ENCODE measurements around the gene PAM16.
"Not testable (repeated sequence)": the region's sequence is repeated elsewhere in the genome, so short reads cannot be mapped to it uniquely, and the experiment has no call there.

The PAM16 gene

DNA sequence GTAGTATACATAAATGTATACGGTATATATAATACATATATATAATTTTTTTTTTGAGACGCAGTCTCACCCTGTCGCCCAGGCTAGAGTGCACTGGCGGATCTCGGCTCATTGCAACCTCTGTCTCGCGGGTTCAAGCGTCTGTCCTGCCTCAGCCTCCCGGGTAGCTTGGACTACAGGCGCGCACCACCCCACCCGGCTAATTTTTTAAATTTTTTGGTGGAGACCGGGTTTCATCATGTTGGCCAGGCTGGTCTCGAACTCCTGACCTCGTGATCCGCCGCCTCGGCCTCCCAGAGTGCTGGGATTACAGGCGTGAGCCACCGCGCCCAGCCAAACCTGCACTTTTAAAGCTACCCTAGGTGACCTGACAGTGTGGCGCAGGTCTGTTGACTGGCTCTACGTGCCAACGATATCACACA lies 745 bp downstream of the PAM16 start:
- no peak for DNase-seq

DNA sequence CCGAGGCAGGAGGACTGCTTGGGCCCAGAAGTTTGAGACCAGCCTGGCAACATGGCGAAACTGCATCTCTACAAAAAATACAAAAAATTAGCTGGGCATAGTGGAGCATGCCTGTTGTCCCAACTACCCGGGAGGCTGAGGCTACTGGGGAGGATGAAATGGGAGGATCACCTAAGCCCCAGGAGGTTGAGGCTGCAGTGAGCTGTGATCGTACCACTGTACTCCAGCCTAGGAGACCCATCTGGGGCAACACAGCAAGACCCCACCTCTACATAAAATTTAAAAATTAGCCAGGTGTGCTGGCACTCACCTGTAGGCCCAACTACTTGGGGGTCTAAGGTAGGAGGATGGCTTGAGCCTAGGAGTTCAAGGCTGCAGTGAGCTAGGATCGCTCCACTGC lies 1.8 kb downstream of the PAM16 start:
- no peak for DNase-seq

DNA sequence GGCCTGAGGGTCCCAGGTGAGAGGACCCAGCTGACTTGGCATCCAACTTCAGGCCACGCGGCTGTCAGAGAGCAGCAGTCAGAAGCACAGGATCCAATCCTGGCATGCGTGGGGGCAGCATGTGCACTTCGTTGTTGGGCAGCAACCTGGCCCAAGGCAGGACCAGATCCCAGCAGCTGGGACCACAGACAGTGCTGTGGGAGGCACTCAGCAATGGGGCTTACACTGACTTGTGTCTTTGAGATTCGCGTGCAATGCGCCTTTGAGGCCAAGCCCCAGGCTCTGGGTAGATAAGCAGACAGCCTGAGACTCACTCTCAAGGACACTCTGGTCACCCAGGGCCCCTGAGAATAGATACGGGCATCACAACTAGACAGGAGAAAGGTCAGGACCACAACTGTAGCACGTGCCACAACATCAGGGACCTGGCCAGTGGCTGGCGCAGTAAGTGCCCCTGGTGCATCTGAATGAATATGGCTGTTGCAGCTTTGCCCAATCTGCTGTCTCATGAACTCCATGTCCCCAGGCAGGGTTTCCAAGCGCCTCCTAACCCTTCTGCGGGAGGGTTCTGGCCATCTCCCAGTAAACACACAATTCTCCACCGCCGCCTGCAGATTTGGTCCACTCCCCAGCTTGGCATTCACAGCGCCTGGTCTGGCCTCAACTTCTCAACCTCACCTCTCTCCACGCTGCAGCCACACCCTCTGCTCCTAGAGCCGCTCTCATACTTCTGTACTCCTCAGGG lies 3.2 kb downstream of the PAM16 start:
- DNase-seq, result no peak

- no peak for DNase-seq
Observed at GRCh38 chr16:4347010-4347409, 4.1 kb downstream of the PAM16 start.

DNA sequence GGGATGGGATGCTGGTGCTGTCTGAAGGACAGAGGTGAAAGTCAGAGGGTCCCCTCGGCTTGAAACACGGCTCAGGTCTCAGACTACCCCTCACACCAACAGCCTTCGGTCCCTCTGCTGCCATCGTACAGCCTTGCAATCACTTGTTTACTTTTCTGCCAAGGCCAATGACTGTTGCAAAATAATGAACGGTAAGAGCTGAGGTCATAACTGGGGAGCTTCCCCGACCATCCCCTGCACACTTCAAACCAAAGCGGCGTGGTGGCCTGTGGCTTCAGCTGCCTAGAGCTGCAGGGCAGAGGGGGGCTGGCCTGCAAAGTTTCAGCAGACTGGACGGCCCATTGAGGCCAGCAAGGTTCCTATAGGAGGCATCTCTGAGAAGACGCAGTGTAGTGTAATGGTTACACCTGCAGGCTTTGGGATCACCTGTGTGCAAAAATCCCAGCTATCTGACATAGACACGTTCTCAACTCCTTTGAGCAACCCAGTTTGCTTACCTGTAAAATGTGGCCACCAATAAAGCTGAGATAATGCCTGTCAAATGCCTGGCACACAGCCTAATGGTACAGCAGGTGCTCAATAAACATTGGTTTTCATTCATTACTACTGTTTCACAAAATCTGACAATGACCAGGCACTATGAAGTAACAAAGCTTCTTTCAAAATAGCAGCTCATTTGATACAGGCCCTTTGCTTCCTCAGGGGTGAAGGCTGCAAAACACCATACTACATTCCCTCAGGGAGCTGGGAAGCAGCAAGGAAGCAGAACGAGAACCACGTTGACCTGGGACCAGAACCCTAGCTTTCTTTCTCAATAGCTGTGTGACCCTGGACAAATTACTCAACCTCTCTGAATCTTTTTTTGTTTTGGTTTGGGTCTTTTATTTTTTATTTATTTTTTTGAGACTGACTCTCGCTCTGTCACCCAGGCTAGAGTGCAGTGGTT lies 5.0 kb downstream of the PAM16 start:
- no peak for DNase-seq

DNA sequence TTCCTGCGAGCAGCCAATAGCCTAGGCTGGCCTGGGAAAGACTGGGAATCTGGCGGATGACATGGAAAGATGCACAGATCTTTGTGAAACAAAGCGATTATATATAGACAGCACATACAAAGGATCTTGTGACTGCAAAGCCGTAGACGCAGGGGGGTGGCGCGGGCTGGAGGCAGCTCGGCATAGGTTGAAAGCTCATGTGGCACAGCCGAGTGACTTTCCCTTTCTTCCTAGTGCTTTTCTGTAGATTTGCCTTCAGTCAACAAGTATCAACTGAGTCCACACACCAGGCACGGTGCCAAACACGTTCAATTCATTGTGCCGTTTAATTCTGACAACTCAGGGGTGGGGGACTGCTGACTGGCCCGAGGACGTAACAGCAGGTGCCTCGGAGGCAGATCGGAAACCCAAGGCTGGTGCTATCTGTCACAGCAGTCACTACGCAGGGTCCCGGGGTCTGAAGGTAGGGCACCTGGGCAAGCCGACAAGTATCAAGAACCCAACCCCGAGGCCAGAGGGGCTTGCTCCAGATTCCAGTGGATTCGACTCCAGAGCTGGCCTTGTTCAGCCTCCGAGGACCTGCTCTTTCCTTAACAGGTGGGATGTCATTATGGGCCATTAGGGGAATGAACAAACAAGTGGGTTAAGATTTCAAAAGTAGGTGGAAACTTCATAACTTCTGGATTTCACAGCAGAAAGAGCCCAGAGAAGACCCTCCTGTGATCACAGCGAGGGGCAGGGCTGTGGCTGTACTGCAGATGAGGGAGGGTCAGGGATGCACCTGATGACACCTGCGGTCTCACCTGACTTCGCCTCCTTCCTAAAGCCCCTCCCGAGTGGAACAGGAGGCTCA lies 5.9 kb downstream of the PAM16 start:
- no peak for DNase-seq

DNA sequence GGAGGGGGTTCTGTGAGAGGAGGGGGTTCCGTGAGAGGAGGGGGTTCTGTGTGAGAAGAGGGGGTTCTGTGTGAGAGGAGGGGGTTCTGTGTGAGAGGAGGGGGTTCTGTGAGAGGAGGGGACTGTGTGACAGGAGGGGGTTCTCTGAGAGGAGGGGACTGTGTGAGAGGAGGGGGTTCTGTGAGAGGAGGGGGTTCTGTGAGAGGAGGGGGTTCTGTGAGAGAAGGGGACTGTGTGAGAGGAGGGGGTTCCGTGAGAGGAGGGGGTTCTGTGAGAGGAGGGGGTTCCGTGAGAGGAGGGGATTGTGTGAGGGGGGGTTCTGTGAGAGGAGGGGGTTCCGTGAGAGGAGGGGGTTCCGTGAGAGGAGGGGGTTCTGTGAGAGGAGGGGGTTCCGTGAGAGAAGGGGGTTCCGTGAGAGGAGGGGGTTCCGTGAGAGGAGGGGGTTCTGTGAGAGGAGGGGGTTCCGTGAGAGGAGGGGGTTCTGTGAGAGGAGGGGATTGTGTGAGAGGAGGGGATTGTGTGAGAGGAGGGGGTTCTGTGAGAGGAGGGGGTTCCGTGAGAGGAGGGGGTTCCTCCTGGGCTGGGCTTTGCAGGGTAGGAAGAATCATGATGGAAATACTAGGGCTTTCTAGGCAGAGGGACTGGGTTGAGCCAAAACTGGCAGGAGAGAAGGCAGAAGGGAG lies 6.7 kb downstream of the PAM16 start:
- DNase-seq, result not testable (repeated sequence)

- no peak for DNase-seq
Observed at GRCh38 chr16:4342866-4343744, 8.0 kb downstream of the PAM16 start.

GRCh38 chr16:4341250-4341649 lies 9.9 kb downstream of the PAM16 start:
- no peak for DNase-seq

DNA sequence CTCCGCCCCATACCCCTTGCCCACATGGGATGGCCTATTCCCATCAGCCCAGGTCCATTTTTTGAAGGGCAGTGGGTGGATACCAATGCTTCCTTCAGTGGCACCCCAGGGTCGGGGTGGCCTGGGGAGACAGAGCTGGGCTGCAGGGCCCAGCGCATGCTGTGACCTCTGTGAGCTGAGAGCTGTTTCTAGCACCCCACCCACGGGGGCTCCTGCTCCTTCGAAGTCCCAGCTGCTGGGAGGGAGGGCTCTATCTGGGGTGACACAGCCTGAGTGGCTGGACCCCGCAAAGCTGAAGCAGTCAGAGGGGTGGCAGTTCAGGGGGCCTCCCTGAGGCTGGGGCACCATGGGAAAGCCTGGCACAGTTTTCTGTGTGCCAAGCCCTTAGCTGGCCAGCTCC lies 10.7 kb downstream of the PAM16 start:
- DNase-seq, result no peak

DNA sequence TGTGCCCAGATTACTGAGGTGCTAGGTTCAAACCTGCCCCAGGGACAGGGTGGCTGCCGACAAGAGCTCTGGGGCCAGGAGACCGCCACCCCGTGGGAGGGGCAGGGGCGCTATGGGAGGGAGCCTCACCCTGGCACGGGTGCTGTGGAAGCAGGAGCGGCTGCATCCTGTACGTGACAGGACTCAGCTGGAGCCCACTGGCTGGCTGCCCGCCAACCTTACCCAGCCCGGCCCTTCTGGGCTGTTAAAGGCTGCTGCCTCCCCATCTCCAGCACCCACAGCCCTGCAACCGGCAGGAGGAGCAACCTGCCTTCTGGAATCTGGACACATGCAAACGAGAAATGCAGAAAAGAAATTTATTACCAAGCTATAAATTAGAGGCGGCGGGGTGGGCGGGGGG lies 11.2 kb downstream of the PAM16 start:
- DNase-seq, result no peak

- DNase-seq, result no peak
Observed at GRCh38 chr16:4339455-4339854, 11.7 kb downstream of the PAM16 start.

DNA sequence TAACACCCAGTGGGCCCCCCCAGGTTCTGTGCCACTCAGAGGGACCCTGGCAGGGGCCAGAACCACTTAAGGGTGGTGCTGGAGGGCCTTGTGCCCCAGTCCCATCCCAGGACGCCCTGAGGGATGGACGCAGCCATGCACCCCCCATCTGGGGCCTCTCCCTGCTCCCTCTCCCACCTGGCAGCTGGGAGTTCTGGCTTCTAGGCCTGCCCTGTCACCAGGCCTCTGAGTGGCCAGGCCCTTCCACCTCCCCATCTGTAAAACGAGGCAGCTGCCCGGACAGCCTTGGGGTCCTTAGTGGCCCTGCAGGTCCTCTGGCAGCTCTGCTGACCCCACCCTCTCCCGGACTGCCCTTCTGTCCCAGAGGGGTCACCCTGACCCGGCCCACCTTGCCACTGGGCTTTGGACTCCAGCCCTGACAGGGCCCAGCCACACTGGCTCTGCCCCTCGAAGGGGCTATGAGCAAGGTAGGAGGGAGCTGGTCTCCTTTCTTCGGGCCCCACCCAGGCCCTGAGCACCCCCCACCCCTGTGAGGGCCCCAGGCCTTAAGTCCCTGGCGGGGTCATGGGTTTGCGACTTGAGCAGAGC lies 12.3 kb downstream of the PAM16 start:
- no peak for DNase-seq

- no peak for DNase-seq
Observed at GRCh38 chr16:4338125-4338582, 13.0 kb downstream of the PAM16 start.

DNA sequence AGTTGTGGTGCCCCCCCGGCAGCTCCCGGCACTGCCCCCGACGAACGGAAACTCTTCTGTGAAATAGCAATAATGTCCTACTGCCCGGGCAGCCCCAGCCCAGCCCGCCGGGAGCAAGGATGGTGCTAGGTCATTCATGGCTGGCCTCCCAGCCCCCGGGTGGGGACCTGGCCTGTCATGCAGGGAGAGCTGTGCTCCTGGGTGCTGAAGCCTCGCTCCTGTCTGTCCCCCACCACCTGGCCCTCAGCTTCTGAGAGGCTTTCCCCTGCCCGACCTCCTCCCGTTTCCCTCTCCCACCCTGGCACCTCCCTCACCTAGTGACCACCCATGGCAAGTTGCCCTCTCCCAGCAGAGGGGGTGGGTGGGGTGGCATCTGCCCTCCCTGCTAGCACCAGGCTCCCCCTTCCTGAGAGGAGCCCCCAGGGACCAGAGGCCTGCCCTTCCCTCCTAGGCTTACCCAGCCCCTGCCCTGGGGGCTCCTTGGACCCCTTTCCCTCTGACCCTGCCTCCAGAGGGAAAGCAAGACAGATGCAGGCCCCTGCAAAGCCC lies 13.5 kb downstream of the PAM16 start:
- no peak for DNase-seq

DNA sequence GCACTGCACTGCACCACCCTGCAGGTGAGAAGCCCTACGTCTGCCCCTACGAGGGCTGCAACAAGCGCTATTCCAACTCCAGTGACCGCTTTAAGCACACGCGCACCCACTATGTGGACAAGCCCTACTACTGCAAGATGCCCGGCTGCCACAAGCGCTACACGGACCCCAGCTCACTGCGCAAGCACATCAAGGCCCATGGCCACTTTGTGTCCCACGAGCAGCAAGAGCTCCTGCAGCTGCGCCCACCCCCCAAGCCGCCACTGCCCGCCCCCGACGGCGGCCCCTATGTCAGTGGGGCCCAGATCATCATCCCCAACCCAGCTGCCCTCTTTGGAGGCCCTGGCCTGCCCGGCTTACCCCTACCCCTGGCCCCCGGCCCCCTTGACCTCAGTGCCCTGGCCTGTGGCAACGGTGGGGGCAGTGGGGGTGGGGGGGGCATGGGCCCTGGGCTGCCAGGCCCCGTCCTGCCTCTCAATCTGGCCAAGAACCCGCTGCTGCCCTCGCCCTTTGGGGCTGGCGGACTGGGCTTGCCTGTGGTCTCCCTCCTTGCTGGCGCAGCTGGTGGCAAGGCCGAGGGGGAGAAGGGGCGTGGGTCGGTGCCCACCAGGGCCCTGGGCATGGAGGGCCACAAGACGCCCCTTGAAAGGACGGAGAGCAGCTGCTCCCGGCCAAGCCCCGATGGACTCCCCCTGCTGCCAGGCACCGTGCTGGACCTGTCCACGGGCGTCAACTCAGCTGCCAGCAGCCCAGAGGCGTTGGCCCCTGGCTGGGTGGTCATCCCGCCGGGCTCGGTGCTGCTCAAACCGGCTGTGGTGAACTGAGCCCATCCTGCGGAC lies 14.2 kb downstream of the PAM16 start:
- DNase-seq, result no peak

GRCh38 chr16:4334724-4335495 lies 16.2 kb downstream of the PAM16 start:
- no peak for DNase-seq

DNA sequence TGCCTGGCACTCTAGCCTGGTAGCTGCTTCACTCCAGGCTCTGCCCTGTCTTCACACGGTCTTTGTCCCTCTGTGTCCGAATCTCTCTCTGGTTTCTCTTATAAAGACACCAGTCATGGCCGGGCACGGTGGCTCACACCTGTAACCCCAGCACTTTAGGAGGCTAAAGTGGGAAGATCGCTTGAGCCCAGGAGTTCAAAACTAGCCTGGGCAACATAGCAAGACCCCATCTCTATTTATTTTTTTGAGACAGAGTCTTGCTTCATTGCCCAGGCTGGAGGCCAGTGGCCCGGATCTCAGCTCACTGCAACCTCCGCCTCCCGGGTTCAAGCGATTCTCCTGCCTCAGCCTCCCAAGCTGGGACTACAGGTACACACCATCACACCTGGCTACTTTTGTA lies 17.4 kb downstream of the PAM16 start:
- DNase-seq, result not testable (repeated sequence)

DNA sequence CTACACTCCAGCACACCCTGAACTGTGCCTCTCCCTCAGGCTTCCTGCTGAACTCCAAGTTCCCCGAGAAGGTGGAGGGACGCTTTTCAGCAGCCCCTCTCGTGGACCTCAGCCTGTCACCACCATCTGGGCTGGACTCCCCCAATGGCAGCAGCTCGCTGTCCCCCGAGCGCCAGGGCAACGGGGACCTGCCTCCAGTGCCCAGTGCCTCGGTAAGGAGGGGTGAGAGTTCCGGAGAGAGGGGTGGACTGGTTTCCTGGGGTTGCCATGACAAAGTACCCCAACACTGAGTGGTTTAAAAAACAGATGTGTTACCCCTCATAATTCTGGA lies 17.8 kb downstream of the PAM16 start:
- no peak for DNase-seq

Measured in NCI-H187 treated with DMSO at 0.1 percent for 48 hours (cell line).